GM18909 (cell line): ENCODE results near the gene GDF2.

Source experiments
- ATAC-seq: cut with Tn5 transposase; IDR thresholded peaks from one replicate; pipeline ENCODE4 v1.9.1; 2021; ENCODE audit warnings: mild to moderate bottlenecking; ENCODE audit not compliant: unreplicated experiment, poor library complexity

Gene GDF2

GRCh38 chr10:47349516-47349915 lies 27.3 kb downstream of the GDF2 start:
- no peak for ATAC-seq

GRCh38 chr10:47349941-47350371 lies 27.7 kb downstream of the GDF2 start:
- ATAC-seq = no peak

GRCh38 chr10:47350671-47351640 lies 28.7 kb downstream of the GDF2 start:
- ATAC-seq = no peak

GRCh38 chr10:47351899-47352815 lies 29.9 kb downstream of the GDF2 start:
- ATAC-seq = no peak

- ATAC-seq = no peak
These were observed 31.1 kb downstream of the GDF2 start for GRCh38 chr10:47353351-47353750.

- no peak for ATAC-seq
These were observed 31.9 kb downstream of the GDF2 start for GRCh38 chr10:47354165-47354564.

- no peak for ATAC-seq
These were observed 32.6 kb downstream of the GDF2 start for GRCh38 chr10:47354900-47355299.

- no peak for ATAC-seq
These were observed 34.5 kb downstream of the GDF2 start for GRCh38 chr10:47356708-47357107.

GRCh38 chr10:47357131-47357582 lies 34.9 kb downstream of the GDF2 start:
- no peak for ATAC-seq

- no peak for ATAC-seq
These were observed 35.7 kb downstream of the GDF2 start for GRCh38 chr10:47357911-47358310.

- ATAC-seq = no peak
These were observed 36.2 kb downstream of the GDF2 start for GRCh38 chr10:47358457-47358856.

GRCh38 chr10:47359101-47359500 lies 36.8 kb downstream of the GDF2 start:
- no peak for ATAC-seq

- no peak for ATAC-seq
These were observed 37.6 kb downstream of the GDF2 start for GRCh38 chr10:47359626-47360418.

- no peak for ATAC-seq
These were observed 38.3 kb downstream of the GDF2 start for GRCh38 chr10:47360419-47361040.

- ATAC-seq = no peak
These were observed 39.0 kb downstream of the GDF2 start for GRCh38 chr10:47361293-47361692.

- ATAC-seq = no peak
These were observed 39.9 kb downstream of the GDF2 start for GRCh38 chr10:47362199-47362598.

GRCh38 chr10:47363781-47364180 lies 41.5 kb downstream of the GDF2 start:
- no peak for ATAC-seq

- ATAC-seq = no peak
These were observed 42.1 kb downstream of the GDF2 start for GRCh38 chr10:47364366-47364765.

- no peak for ATAC-seq
These were observed 42.7 kb downstream of the GDF2 start for GRCh38 chr10:47364911-47365310.
